K562 (cell line): ENCODE results near the gene CLIC3. TPM values are rescaled to one million over a fixed set of nuclear protein-coding genes. Genes with fewer than 3 reads are reported as not detected.

ENCODE experiments used
- BMI1 ChIP-seq: fragments of 150-350 bp; IDR thresholded peaks from 2 replicates; pipeline ENCODE4 v1.6.1; 2014; ENCODE audit warnings: low read length
- MAZ ChIP-seq, 2 experiments: fragments of 450-650 bp in 1 of 2; sonication (generic) in 1 of 2; formaldehyde crosslinking; IDR thresholded peaks in 1 of 2; conservative IDR thresholded peaks in 1 of 2; 2 replicates each; pipeline versions ENCODE4 v1.4.0 to v1.5.0; 2020; ENCODE audit warnings: mild to moderate bottlenecking in 1 of 2, missing genetic modification reagents in 1 of 2
- NCOR1 ChIP-seq: fragments of 450-650 bp; IDR thresholded peaks from 2 replicates; pipeline ENCODE4 v1.6.1; 2016; ENCODE audit warnings: mild to moderate bottlenecking, moderate library complexity
- NFYB ChIP-seq: IDR thresholded peaks from 2 replicates; pipeline ENCODE4 v1.6.1; 2011; ENCODE audit warnings: mild to moderate bottlenecking, moderate library complexity; ENCODE audit not compliant: insufficient read length; ENCODE audit errors: extremely low read depth
- PCBP1 ChIP-seq: fragments of 200-400 bp; formaldehyde crosslinking; IDR thresholded peaks from 2 replicates; pipeline ENCODE4 v1.6.1; 2018; ENCODE audit warnings: mild to moderate bottlenecking, low read depth, low read length; ENCODE audit not compliant: poor library complexity, severe bottlenecking
- RB1 ChIP-seq: fragments of 450-650 bp; IDR thresholded peaks from 2 replicates; pipeline ENCODE4 v1.6.1; 2017; ENCODE audit warnings: low read depth, mild to moderate bottlenecking
- RBM25 ChIP-seq: fragments of 200-400 bp; formaldehyde crosslinking; IDR thresholded peaks from 2 replicates; pipeline ENCODE4 v1.6.1; 2018; ENCODE audit warnings: low read length, low read depth, moderate library complexity; ENCODE audit not compliant: severe bottlenecking
- ZEB2 ChIP-seq: fragments of 450-650 bp; IDR thresholded peaks from 2 replicates; pipeline ENCODE4 v1.6.1; 2016
- ZNF134 ChIP-seq: fragments of 250-450 bp; sonication (Bioruptor Pico); conservative IDR thresholded peaks from 2 replicates; pipeline ENCODE4 v1.4.0; 2020
- polyA plus RNA-seq, 8 experiments: library from polyadenylated mRNA; depleted of rRNA in 4 of 8; stranded (reverse) in 5 of 8; unstranded in 3 of 8; fragments of >200 nt; fragmentation: Nextera tagmentation in 2 of 8; fragmentation: Illumina TruSeq in 1 of 8; extraction: Ambion mirVana in 2 of 8; extraction: Trizol in 1 of 8; gene quantifications; 2 replicates each; pipeline versions ENCODE4 v1.2.1 to v1.2.3, GENCODE V29; 2011 to 2014; ENCODE audit warnings: inconsistent platforms in 1 of 8, missing spikeins in 1 of 8
- total RNA-seq, 7 experiments: library from RNA; depleted of rRNA in 6 of 7; stranded (reverse); fragments of >200 nt in 6 of 7; fragmentation: Illumina TruSeq in 2 of 7; extraction: Trizol in 2 of 7; gene quantifications; 2 replicates each; pipeline versions ENCODE4 v1.2.1 to v1.2.3, GENCODE V29; 2011 to 2021; ENCODE audit warnings: low replicate concordance in 1 of 7
- TF ChIP-seq, protein P1 (sequence below), 2 experiments: fragments of 150-350 bp in 1 of 2; IDR thresholded peaks; 2 replicates each; pipeline ENCODE4 v1.6.1; 2012 to 2016; ENCODE audit warnings: low read depth in 2 of 2, low read length in 2 of 2, mild to moderate bottlenecking in 1 of 2, moderate library complexity in 1 of 2
- TF ChIP-seq, protein P2 (sequence below), 2 experiments: fragments of 450-650 bp; IDR thresholded peaks; 2 replicates each; pipeline ENCODE4 v1.6.1; 2016; ENCODE audit warnings: mild to moderate bottlenecking in 2 of 2, borderline replicate concordance in 1 of 2, low read depth in 1 of 2, moderate library complexity in 1 of 2
- TF ChIP-seq, protein P3 (sequence below): sonication (generic); formaldehyde crosslinking; IDR thresholded peaks from 2 replicates; pipeline ENCODE4 v1.8.0; 2022; ENCODE audit warnings: missing genetic modification reagents, mild to moderate bottlenecking, moderate library complexity, borderline replicate concordance

The CLIC3 gene
- total and polyA plus RNA-seq, 9 of the 15 experiments (the other 6 are each of a cell fraction or from before 2014, with no cell fraction given): 0.27 to 0.29 TPM; not detected in 7

DNA sequence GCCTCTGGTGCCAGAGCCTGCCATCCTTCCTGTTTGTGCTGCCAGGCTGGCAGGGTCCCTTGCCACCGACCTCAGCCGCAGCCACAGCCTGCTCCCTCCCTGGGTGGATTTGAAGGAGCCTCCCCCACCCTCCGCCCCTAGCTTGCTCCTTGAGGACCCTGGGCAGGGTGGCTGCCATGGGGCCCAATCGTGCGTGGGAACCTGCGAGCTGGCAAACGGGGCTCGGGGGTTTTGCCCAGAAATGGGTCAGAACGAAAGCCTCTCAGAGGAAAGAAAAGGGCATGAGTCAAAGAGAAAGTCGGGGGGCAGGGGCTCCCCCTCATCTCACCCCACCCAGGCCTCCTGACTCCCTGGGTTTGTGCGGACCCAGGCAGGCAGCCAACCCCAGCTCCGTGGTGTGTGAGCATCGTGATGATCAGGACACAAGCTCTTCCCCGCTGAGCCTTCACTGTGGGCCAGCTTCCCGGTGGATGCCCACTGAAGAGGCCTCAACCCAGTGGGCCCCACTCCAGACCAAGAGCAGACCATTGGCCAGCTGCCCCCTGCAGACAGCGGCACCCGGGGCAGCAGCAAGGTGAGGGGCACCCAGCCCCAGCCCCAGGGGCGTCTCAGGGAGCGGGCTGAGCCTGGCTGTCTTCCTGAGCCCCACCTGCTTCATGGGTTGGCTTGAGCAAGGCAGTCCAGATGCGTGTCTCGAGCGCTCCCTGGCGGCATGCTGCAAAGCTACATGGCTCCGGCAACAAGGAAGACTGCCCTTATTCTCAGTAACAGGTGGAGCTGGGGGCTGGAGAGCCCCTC lies 38.5 kb upstream of the CLIC3 start (continued):
- TF ChIP-seq, protein P1, sequence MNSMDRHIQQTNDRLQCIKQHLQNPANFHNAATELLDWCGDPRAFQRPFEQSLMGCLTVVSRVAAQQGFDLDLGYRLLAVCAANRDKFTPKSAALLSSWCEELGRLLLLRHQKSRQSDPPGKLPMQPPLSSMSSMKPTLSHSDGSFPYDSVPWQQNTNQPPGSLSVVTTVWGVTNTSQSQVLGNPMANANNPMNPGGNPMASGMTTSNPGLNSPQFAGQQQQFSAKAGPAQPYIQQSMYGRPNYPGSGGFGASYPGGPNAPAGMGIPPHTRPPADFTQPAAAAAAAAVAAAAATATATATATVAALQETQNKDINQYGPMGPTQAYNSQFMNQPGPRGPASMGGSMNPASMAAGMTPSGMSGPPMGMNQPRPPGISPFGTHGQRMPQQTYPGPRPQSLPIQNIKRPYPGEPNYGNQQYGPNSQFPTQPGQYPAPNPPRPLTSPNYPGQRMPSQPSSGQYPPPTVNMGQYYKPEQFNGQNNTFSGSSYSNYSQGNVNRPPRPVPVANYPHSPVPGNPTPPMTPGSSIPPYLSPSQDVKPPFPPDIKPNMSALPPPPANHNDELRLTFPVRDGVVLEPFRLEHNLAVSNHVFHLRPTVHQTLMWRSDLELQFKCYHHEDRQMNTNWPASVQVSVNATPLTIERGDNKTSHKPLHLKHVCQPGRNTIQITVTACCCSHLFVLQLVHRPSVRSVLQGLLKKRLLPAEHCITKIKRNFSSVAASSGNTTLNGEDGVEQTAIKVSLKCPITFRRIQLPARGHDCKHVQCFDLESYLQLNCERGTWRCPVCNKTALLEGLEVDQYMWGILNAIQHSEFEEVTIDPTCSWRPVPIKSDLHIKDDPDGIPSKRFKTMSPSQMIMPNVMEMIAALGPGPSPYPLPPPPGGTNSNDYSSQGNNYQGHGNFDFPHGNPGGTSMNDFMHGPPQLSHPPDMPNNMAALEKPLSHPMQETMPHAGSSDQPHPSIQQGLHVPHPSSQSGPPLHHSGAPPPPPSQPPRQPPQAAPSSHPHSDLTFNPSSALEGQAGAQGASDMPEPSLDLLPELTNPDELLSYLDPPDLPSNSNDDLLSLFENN (IDR thresholded peaks at IDR 0.05; ENCODE audit: low read depth in 2 of 2, low read length in 2 of 2): peak in 1 of 2 experiments; percentile 58; a peak in 1 of 4 replicates
- TF ChIP-seq BMI1: no peak
- TF ChIP-seq, protein P2, sequence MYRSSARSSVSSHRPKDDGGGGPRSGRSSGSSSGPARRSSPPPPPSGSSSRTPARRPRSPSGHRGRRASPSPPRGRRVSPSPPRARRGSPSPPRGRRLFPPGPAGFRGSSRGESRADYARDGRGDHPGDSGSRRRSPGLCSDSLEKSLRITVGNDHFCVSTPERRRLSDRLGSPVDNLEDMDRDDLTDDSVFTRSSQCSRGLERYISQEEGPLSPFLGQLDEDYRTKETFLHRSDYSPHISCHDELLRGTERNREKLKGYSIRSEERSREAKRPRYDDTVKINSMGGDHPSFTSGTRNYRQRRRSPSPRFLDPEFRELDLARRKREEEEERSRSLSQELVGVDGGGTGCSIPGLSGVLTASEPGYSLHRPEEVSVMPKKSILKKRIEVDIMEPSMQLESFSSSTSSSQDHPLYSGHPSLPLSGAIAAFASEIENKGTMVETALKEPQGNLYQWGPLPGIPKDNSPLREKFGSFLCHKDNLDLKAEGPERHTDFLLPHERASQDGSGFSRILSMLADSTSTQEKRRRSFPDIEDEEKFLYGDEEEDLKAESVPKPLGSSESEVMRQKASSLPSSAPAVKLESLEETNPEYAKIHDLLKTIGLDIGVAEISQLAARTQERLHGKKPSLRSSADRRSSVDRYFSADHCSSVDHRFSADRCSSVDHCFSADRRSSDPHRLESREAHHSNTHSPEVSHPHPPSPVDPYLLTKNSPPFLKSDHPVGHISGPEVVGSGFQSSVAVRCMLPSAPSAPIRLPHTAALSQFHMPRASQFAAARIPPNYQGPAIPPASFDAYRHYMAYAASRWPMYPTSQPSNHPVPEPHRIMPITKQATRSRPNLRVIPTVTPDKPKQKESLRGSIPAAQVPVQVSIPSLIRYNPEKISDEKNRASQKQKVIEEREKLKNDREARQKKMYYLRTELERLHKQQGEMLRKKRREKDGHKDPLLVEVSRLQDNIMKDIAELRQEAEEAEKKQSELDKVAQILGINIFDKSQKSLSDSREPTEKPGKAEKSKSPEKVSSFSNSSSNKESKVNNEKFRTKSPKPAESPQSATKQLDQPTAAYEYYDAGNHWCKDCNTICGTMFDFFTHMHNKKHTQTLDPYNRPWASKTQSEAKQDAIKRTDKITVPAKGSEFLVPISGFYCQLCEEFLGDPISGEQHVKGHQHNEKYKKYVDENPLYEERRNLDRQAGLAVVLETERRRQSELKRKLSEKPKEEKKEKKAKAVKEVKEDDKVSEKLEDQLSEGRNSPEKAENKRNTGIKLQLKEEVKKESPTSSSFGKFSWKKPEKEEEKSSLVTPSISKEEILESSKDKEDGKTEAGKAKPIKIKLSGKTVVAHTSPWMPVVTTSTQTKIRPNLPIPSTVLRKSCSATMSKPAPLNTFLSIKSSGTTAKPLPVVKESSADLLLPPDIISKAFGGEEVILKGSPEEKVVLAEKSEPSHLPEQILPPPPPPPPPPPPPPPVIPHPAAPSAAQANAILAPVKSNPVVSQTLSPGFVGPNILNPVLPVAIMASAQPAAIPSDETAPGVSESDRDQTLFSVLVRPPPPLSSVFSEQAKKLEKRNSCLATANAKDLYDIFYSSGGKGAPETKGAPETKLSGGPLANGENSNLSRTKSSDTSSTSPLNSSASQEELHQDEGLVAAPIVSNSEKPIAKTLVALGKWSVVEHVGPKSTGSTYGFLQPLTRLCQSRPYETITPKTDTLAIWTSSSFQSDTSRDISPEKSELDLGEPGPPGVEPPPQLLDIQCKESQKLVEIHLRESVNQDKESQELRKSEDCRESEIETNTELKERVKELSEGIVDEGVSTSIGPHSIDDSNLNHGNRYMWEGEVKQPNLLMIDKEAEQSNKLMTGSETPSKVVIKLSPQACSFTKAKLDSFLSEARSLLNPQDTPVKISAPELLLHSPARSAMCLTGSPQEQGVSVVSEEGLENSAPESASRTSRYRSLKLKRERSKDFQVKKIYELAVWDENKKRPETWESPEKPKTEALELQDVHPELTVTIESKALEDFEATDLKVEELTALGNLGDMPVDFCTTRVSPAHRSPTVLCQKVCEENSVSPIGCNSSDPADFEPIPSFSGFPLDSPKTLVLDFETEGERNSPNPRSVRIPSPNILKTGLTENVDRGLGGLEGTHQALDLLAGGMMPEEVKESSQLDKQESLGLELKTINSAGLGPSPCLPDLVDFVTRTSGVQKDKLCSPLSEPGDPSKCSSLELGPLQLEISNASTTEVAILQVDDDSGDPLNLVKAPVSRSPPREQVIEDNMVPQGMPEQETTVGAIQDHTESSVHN (IDR thresholded peaks at IDR 0.05; ENCODE audit: borderline replicate concordance in 1 of 2, low read depth in 1 of 2): no peak
- TF ChIP-seq PCBP1: no peak
- TF ChIP-seq, protein P3, sequence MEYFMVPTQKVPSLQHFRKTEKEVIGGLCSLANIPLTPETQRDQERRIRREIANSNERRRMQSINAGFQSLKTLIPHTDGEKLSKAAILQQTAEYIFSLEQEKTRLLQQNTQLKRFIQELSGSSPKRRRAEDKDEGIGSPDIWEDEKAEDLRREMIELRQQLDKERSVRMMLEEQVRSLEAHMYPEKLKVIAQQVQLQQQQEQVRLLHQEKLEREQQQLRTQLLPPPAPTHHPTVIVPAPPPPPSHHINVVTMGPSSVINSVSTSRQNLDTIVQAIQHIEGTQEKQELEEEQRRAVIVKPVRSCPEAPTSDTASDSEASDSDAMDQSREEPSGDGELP (CRISPR knock-in tag): peak; percentile 65; the same call in 1 of the 2 replicates
- TF ChIP-seq ZEB2: no peak
- no peak for TF ChIP-seq RBM25
- TF ChIP-seq NCOR1: no peak
- peak; percentile 60; the same call in 1 of the 2 replicates for TF ChIP-seq RB1
- TF ChIP-seq NFYB: no peak
- TF ChIP-seq ZNF134 (CRISPR knock-in tag): no peak
- peak; percentile 17 to 72; a peak in 2 of 4 replicates for TF ChIP-seq MAZ (CRISPR knock-in tag; conservative IDR thresholded peaks at IDR 0.05 in 1 of 2, IDR thresholded peaks at IDR 0.05 in 1 of 2)
